ENCODE measurements around the gene KCNC1. TPM values are rescaled to one million over a fixed set of nuclear protein-coding genes. Genes with fewer than 3 reads are reported as not detected.

Gene KCNC1
- total RNA-seq, 5 donors from 2014 or later (not counting 1 experiment from before 2014, with no cell fraction given) = not detected

DNA sequence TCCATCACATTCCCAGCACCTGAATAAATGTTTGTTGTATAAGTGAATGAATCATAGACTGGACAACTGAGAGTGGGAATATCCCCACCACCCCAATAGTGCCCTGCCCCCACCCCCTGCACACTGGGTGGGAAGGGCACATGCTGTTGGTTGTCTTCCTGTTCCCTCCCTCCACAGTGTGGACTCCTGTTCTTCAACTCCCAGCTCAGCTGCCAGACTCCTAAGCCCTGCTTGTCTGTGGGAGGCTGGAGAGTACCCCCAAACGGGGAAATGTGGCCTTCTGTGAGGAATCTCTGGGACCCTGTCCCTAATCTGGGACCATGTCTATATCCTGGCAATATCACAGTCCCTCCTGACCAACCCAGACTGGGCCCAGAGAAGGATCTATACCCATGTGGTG is 20.7 kb upstream of the KCNC1 start:
- no peak overlapping the region for H3K27ac Mint-ChIP-seq
- no peaks in the 10 kb centered on the region for H3K36me3 Mint-ChIP-seq
- Histone ChIP-seq H3K4me3 (ENCODE audit: control insufficient read depth in 1 of 2, extremely low read depth in 1 of 2, low read length in 1 of 2) (no peak overlapping the region), H3K27me3 (replicated peaks in 1 of 2; ENCODE audit: control insufficient read depth in 2 of 2, extremely low read depth in 1 of 2, insufficient read depth in 2 of 2, low read length in 1 of 2) (peaks cover 6 to 39% of the 10 kb centered on the region in 2 experiments), H3K9me3 (no peaks in the 10 kb centered on the region), H3K36me3 (ENCODE audit: control insufficient read depth in 2 of 2, extremely low read depth in 1 of 2, insufficient read depth in 1 of 2, low read length in 1 of 2) (no peaks in the 10 kb centered on the region), H3K27ac (ENCODE audit: low read length) (no peak overlapping the region), H3K4me1 (ENCODE audit: control insufficient read depth in 1 of 2, extremely low read depth in 1 of 2, insufficient read depth in 2 of 2, low read length in 2 of 2) (no peaks in the 10 kb centered on the region)
- ATAC-seq (replicated peaks in 1 of 4) (peak in 1 of 4 experiments; percentile 9), DNase-seq (peak in 1 of 35 experiments; percentile 2)
- peaks cover 0 to 1% (median 0%) of the 10 kb centered on the region in 3 donors for H3K4me1 Mint-ChIP-seq
- peaks cover 15 to 25% of the 10 kb centered on the region in 2 donors for H3K27me3 Mint-ChIP-seq
- ChIA-PET POLR2A (no interaction called here), CTCF (no interaction called here)
- no peak overlapping the region for H3K4me3 Mint-ChIP-seq
- no CpG with 5 or more reads among the region's 1 CpG for WGBS (ENCODE audit: insufficient coverage)
- H3K9me3 Mint-ChIP-seq = no peaks in the 10 kb centered on the region

DNA sequence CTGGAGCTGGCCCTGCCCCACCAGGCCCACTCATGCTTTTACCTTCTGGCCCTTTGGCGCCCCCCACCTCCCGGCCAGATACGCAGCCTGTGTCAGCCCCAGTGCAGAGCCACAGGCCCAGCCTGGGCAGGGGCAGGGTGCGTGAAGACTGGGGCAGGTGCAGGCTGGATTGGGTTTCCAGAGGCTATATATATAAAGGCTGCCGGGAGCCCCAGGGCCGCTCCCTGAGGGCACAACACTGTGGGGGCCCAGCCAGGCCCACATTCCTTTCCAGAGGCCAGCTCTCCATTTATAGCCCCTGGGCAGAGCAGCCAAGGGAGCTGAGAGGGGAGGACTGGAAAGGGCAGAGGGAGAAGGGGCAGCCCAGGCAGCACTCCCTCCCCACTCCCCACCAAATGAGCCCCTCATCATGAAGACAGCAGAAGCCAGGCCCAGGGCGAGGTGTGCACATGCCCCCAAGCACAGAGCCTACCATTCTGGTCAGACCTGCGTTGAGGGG is 20.2 kb upstream of the KCNC1 start:
- H3K27ac Mint-ChIP-seq = no peak overlapping the region
- Histone ChIP-seq H3K27ac (ENCODE audit: low read length) (no peak overlapping the region), H3K4me3 (ENCODE audit: control insufficient read depth in 1 of 2, extremely low read depth in 1 of 2, low read length in 1 of 2) (no peak overlapping the region), H3K27me3 (replicated peaks in 1 of 2; ENCODE audit: control insufficient read depth in 2 of 2, extremely low read depth in 1 of 2, insufficient read depth in 2 of 2, low read length in 1 of 2) (peaks cover 6 to 39% of the 10 kb centered on the region in 2 experiments), H3K9me3 (no peaks in the 10 kb centered on the region), H3K36me3 (ENCODE audit: control insufficient read depth in 2 of 2, extremely low read depth in 1 of 2, insufficient read depth in 1 of 2, low read length in 1 of 2) (no peaks in the 10 kb centered on the region), H3K4me1 (ENCODE audit: control insufficient read depth in 1 of 2, extremely low read depth in 1 of 2, insufficient read depth in 2 of 2, low read length in 2 of 2) (no peaks in the 10 kb centered on the region)
- no peak overlapping the region for H3K4me3 Mint-ChIP-seq
- POLR2A ChIA-PET = no interaction called here
- H3K4me1 Mint-ChIP-seq = peaks cover 0 to 1% (median 0%) of the 10 kb centered on the region in 3 donors
- CTCF ChIA-PET = no interaction called here
- H3K27me3 Mint-ChIP-seq = peaks cover 15 to 22% of the 10 kb centered on the region in 2 donors
- H3K9me3 Mint-ChIP-seq = no peaks in the 10 kb centered on the region
- DNase-seq = no peak
- no peaks in the 10 kb centered on the region for H3K36me3 Mint-ChIP-seq
- WGBS (ENCODE audit: insufficient coverage) = 53% methylated on average over 7 of the region's 8 CpGs
- ATAC-seq (replicated peaks in 1 of 4) = peak in 1 of 4 experiments; percentile 21

DNA sequence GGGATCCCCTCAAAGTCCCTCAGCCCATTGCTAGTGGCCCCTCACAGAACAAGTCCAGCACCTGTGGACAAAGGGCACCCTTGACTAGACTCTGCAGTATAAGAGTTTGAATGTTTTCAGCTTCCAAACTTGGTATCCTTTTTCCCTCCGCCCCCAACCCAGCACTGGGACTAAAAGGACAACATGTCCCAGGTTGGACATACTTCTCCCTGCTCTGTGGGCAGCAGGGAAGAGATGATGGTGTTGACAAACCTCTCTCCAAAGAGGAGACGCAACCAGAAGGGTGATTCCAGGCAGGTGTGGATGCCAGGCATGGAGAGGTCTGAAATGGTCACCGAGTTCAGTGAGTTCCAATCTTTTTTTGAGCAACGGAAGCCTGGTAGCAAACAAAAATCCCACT is 19.7 kb upstream of the KCNC1 start:
- Mint-ChIP-seq H3K27ac (no peak overlapping the region), H3K4me1 (peaks cover 0 to 1% (median 0%) of the 10 kb centered on the region in 3 donors), H3K4me3 (no peak overlapping the region), H3K36me3 (no peaks in the 10 kb centered on the region), H3K27me3 (peaks cover 15 to 20% of the 10 kb centered on the region in 2 donors), H3K9me3 (no peaks in the 10 kb centered on the region)
- no peak overlapping the region for H3K4me3 ChIP-seq (ENCODE audit: control insufficient read depth in 1 of 2, extremely low read depth in 1 of 2, low read length in 1 of 2)
- no peak overlapping the region for H3K27ac ChIP-seq (ENCODE audit: low read length)
- H3K27me3 ChIP-seq (replicated peaks in 1 of 2; ENCODE audit: control insufficient read depth in 2 of 2, extremely low read depth in 1 of 2, insufficient read depth in 2 of 2, low read length in 1 of 2) = peaks cover 6 to 43% of the 10 kb centered on the region in 2 experiments
- H3K4me1 ChIP-seq (ENCODE audit: control insufficient read depth in 1 of 2, extremely low read depth in 1 of 2, insufficient read depth in 2 of 2, low read length in 2 of 2) = no peaks in the 10 kb centered on the region
- no CpG with 5 or more reads among the region's 4 CpGs for WGBS (ENCODE audit: insufficient coverage)
- H3K36me3 ChIP-seq (ENCODE audit: control insufficient read depth in 2 of 2, extremely low read depth in 1 of 2, insufficient read depth in 1 of 2, low read length in 1 of 2) = no peaks in the 10 kb centered on the region
- CTCF ChIA-PET = no interaction called here
- ATAC-seq (replicated peaks in 1 of 4) = no peak
- no peak for DNase-seq
- H3K9me3 ChIP-seq = no peaks in the 10 kb centered on the region
- POLR2A ChIA-PET = no interaction called here

DNA sequence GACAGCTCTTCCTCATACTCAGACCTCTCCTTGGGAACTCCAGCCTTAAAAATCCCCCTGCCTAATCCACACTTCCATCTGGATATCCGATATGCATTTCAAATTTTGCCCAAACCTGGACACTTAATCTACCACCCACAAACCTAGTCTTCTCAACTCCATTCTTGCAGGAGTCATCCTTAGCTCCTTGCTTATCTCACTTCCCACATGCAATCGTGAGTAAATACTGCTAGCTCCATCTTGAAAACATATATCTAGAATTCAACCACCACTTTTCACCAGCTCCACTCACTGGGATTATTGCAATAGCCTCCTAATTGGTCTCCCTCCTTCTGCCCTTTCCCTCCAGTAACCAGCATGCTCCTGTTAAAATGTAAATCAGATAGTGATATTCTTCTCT is 17.8 kb upstream of the KCNC1 start:
- H3K27ac ChIP-seq (ENCODE audit: low read length) = no peak overlapping the region
- ATAC-seq (replicated peaks in 1 of 4) (no peak), DNase-seq (no peak)
- POLR2A ChIA-PET = no interaction called here
- H3K36me3 ChIP-seq (ENCODE audit: control insufficient read depth in 2 of 2, extremely low read depth in 1 of 2, insufficient read depth in 1 of 2, low read length in 1 of 2) = no peaks in the 10 kb centered on the region
- Mint-ChIP-seq H3K27me3 (peaks cover 16 to 24% of the 10 kb centered on the region in 2 donors), H3K36me3 (no peaks in the 10 kb centered on the region), H3K27ac (no peak overlapping the region), H3K9me3 (no peaks in the 10 kb centered on the region), H3K4me1 (peaks cover 0 to 1% (median 0%) of the 10 kb centered on the region in 3 donors), H3K4me3 (no peak overlapping the region)
- H3K9me3 ChIP-seq = no peaks in the 10 kb centered on the region
- no peaks in the 10 kb centered on the region for H3K4me1 ChIP-seq (ENCODE audit: control insufficient read depth in 1 of 2, extremely low read depth in 1 of 2, insufficient read depth in 2 of 2, low read length in 2 of 2)
- CTCF ChIA-PET = no interaction called here
- 72% methylated on average over 2 of the region's 2 CpGs for WGBS (ENCODE audit: insufficient coverage)
- H3K4me3 ChIP-seq (ENCODE audit: control insufficient read depth in 1 of 2, extremely low read depth in 1 of 2, low read length in 1 of 2) = no peak overlapping the region
- peaks cover 4 to 59% of the 10 kb centered on the region in 2 experiments for H3K27me3 ChIP-seq (replicated peaks in 1 of 2; ENCODE audit: control insufficient read depth in 2 of 2, extremely low read depth in 1 of 2, insufficient read depth in 2 of 2, low read length in 1 of 2)

DNA sequence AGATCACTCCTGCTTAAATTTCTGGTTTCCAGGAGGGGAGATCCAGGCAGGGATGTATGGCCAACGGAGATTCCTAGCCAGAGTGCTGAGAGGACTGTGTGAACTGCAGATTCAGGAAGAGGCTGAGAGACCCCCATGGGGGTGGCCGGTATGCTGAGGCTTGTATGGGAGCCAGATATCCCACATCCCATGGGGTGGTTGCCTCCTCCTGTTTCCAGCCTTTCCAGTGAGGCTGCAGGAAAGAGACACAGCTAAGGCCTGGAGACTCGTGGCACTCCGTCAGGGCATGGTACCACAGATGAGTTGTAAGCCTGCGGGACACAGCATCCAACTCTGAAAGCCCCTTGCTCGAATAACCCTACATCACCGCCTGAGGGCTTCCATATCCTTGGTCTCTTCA is 16.6 kb upstream of the KCNC1 start:
- Histone ChIP-seq H3K4me3 (ENCODE audit: control insufficient read depth in 1 of 2, extremely low read depth in 1 of 2, low read length in 1 of 2) (no peak overlapping the region), H3K36me3 (ENCODE audit: control insufficient read depth in 2 of 2, extremely low read depth in 1 of 2, insufficient read depth in 1 of 2, low read length in 1 of 2) (no peaks in the 10 kb centered on the region), H3K27ac (ENCODE audit: low read length) (no peak overlapping the region), H3K27me3 (replicated peaks in 1 of 2; ENCODE audit: control insufficient read depth in 2 of 2, extremely low read depth in 1 of 2, insufficient read depth in 2 of 2, low read length in 1 of 2) (peaks cover 4 to 66% of the 10 kb centered on the region in 2 experiments), H3K9me3 (no peaks in the 10 kb centered on the region), H3K4me1 (ENCODE audit: control insufficient read depth in 1 of 2, extremely low read depth in 1 of 2, insufficient read depth in 2 of 2, low read length in 2 of 2) (no peaks in the 10 kb centered on the region)
- Mint-ChIP-seq H3K4me1 (peaks cover 0 to 3% (median 1%) of the 10 kb centered on the region in 3 donors), H3K9me3 (no peaks in the 10 kb centered on the region), H3K4me3 (no peak overlapping the region), H3K27ac (no peak overlapping the region), H3K36me3 (no peaks in the 10 kb centered on the region), H3K27me3 (peaks cover 25 to 33% of the 10 kb centered on the region in 2 donors)
- WGBS (ENCODE audit: insufficient coverage) = 50% methylated on average over 5 of the region's 7 CpGs
- no peak for ATAC-seq (replicated peaks in 1 of 4)
- POLR2A ChIA-PET = no interaction called here
- CTCF ChIA-PET = no interaction called here
- DNase-seq = no peak

DNA sequence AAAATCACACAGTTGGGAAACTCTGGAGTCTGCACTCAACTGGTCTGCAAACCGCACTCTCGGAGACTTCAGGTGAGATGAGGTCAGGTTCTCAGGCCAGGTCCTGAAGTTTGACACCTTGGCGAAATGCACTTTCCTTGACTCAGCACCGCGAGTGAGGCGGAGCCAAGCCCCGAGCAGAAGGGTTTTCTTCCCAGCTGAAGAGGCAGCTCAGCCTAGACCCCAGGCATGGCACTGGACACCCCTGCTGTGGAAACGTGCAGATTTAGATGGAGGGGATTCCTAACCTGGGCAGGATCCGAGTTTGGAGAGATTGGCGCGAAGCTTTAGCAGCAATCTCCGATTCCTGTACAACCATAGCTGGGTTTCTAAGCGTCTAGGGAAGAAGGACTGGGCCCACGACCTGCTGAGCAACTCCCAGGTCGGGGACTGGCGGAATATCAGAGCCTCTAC is 16.0 kb upstream of the KCNC1 start:
- 13% methylated on average over 16 of the region's 16 CpGs for WGBS (ENCODE audit: insufficient coverage)
- H3K27ac Mint-ChIP-seq = no peak overlapping the region

More for the DNA sequence above, 16.0 kb upstream of the KCNC1 start:
- Histone ChIP-seq H3K4me3 (ENCODE audit: control insufficient read depth in 1 of 2, extremely low read depth in 1 of 2, low read length in 1 of 2) (no peak overlapping the region), H3K36me3 (ENCODE audit: control insufficient read depth in 2 of 2, extremely low read depth in 1 of 2, insufficient read depth in 1 of 2, low read length in 1 of 2) (no peaks in the 10 kb centered on the region), H3K4me1 (ENCODE audit: control insufficient read depth in 1 of 2, extremely low read depth in 1 of 2, insufficient read depth in 2 of 2, low read length in 2 of 2) (no peaks in the 10 kb centered on the region), H3K9me3 (no peaks in the 10 kb centered on the region), H3K27me3 (replicated peaks in 1 of 2; ENCODE audit: control insufficient read depth in 2 of 2, extremely low read depth in 1 of 2, insufficient read depth in 2 of 2, low read length in 1 of 2) (peaks cover 4 to 67% of the 10 kb centered on the region in 2 experiments), H3K27ac (ENCODE audit: low read length) (no peak overlapping the region)
- Mint-ChIP-seq H3K9me3 (no peaks in the 10 kb centered on the region), H3K4me1 (peaks cover 0 to 3% (median 1%) of the 10 kb centered on the region in 3 donors), H3K4me3 (no peak overlapping the region), H3K36me3 (no peaks in the 10 kb centered on the region), H3K27me3 (peaks cover 27 to 36% of the 10 kb centered on the region in 2 donors)
- DNase-seq (no peak), ATAC-seq (replicated peaks in 1 of 4) (no peak)
- CTCF ChIA-PET = no interaction called here
- POLR2A ChIA-PET = no interaction called here

Data from T-cell (primary cell).